ENCODE results near the gene LGI4.

LGI4 gene

DNA sequence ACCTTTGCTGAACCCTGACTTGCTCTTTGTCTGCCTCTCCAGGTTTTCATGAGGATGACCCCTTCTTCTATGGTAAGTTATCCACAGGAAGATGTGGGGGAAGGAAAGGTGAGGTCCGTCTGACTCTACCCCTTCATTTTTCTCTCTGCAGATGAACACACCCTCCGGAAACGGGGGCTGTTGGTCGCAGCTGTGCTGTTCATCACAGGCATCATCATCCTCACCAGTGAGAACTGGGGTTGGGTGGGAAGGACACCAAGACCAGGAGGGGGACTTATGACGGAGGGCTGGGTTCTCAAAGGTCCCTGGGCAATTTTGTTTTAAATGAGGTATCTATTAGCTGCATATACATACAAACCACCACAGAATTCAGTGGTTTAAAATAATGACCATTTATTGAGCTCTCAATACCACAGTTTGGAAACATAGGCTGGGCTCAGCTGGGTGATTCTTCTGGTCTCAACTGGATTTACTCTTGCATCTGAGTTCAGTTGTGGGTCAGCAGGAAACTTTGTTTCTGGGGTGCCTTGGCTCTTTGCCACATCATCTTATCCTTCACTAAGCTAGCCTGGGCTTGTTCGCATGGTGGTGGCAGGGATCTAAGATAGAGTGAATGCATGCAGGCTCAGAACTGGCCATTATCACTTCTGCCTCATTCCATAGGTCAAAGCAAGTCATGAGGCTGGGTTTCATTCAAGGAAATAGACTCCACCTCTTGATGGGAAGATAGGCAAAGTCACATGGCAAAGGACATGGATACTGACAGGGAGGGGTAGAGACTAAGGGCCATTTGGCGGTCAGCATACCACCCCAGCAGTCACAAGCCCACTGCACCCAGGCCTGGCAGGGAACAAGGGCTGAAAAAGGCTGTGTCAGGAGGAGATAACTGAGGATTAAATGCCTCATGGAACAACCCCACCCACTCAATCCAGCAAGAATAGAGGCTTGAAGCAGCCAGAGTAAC, 31.5 kb upstream of the LGI4 start:
- TF ChIP-seq, protein P1, sequence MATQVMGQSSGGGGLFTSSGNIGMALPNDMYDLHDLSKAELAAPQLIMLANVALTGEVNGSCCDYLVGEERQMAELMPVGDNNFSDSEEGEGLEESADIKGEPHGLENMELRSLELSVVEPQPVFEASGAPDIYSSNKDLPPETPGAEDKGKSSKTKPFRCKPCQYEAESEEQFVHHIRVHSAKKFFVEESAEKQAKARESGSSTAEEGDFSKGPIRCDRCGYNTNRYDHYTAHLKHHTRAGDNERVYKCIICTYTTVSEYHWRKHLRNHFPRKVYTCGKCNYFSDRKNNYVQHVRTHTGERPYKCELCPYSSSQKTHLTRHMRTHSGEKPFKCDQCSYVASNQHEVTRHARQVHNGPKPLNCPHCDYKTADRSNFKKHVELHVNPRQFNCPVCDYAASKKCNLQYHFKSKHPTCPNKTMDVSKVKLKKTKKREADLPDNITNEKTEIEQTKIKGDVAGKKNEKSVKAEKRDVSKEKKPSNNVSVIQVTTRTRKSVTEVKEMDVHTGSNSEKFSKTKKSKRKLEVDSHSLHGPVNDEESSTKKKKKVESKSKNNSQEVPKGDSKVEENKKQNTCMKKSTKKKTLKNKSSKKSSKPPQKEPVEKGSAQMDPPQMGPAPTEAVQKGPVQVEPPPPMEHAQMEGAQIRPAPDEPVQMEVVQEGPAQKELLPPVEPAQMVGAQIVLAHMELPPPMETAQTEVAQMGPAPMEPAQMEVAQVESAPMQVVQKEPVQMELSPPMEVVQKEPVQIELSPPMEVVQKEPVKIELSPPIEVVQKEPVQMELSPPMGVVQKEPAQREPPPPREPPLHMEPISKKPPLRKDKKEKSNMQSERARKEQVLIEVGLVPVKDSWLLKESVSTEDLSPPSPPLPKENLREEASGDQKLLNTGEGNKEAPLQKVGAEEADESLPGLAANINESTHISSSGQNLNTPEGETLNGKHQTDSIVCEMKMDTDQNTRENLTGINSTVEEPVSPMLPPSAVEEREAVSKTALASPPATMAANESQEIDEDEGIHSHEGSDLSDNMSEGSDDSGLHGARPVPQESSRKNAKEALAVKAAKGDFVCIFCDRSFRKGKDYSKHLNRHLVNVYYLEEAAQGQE (IDR thresholded peaks at IDR 0.05; ENCODE audit: insufficient read depth in 1 of 2, low read depth in 2 of 2, low read length in 2 of 2): no peak
- no peak for TF ChIP-seq SIN3A (IDR thresholded peaks at IDR 0.05; ENCODE audit: borderline replicate concordance, insufficient read depth, low read length)
- TF ChIP-seq POLR2AphosphoS5 (IDR thresholded peaks at IDR 0.05; ENCODE audit: low read depth, low read length): no peak
- no peak for TF ChIP-seq FOXP2 (optimal IDR thresholded peaks at IDR 0.05; ENCODE audit: borderline replicate concordance, extremely low read depth, extremely low read length, insufficient read depth)
- no peak for TF ChIP-seq TAF1 (IDR thresholded peaks at IDR 0.05; ENCODE audit: borderline replicate concordance, insufficient read depth, low read length)

DNA sequence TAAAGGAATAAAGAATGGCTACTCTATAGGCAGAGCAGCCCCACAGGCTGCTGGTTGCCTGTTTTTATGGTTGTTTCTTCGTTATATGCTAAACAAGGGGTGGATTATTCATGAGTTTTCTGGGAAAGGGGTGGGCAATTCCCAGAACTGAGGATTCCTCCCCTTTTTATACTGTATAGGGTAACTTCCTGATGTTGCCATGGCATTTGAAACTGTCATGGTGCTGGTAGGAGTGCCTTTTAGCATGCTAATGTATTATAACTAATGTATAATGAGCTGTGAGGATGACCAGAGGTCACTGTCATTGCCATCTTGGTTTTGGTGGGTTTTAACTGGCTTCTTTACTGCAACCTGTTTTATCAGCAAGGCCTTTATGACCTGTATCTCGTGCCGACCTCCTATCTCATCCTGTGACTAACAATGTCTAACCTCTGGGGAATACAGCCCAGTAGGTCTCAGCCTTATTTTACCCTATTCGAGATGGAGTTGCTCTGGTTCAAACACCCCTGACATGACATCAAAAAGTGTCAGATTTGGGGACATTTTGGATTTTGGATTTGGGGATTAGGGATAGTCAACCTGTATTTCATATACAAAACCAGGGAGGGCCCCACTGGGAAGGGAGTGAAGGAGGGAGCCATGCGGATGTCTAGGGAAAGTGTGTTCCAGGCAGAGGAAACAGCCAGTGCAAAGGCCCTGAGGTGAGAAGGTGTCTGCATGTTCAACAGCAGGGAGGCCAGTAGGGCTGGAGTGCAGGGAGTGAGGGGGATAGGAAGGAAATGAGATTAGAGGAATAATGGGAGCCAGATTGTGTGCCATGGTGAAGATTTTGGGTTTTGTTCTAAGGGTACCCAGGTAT, 30.6 kb upstream of the LGI4 start:
- TF ChIP-seq FOXP2 (optimal IDR thresholded peaks at IDR 0.05; ENCODE audit: borderline replicate concordance, extremely low read depth, extremely low read length, insufficient read depth): no peak
- TF ChIP-seq SIN3A (IDR thresholded peaks at IDR 0.05; ENCODE audit: borderline replicate concordance, insufficient read depth, low read length): no peak
- TF ChIP-seq, protein P1 (IDR thresholded peaks at IDR 0.05; ENCODE audit: insufficient read depth in 1 of 2, low read depth in 2 of 2, low read length in 2 of 2): no peak
- no peak for TF ChIP-seq TAF1 (IDR thresholded peaks at IDR 0.05; ENCODE audit: borderline replicate concordance, insufficient read depth, low read length)
- TF ChIP-seq POLR2AphosphoS5 (IDR thresholded peaks at IDR 0.05; ENCODE audit: low read depth, low read length): no peak

DNA sequence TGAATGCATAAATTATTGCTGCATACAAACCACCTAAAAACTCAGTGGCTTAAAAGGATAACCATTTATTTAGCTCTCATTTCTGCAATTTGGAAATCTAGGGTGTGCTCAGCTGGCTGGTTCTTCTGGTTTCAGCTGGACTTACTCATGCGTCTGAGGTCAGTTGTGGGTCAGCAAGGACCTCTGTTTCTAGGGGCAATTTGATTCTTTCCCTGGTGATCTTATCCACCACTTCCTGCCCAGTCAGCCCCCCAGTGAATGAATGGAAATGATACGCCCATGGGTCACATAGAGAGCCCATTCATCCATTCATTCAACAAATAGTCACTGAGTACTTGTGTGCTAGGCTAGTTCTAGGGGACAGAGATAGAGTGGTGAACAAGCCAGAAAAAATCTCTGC, 29.6 kb upstream of the LGI4 start:
- TF ChIP-seq TAF1 (IDR thresholded peaks at IDR 0.05; ENCODE audit: borderline replicate concordance, insufficient read depth, low read length) (no peak), SIN3A (IDR thresholded peaks at IDR 0.05; ENCODE audit: borderline replicate concordance, insufficient read depth, low read length) (no peak), FOXP2 (optimal IDR thresholded peaks at IDR 0.05; ENCODE audit: borderline replicate concordance, extremely low read depth, extremely low read length, insufficient read depth) (no peak), POLR2AphosphoS5 (IDR thresholded peaks at IDR 0.05; ENCODE audit: low read depth, low read length) (no peak)
- TF ChIP-seq, protein P1 (IDR thresholded peaks at IDR 0.05; ENCODE audit: insufficient read depth in 1 of 2, low read depth in 2 of 2, low read length in 2 of 2): no peak

DNA sequence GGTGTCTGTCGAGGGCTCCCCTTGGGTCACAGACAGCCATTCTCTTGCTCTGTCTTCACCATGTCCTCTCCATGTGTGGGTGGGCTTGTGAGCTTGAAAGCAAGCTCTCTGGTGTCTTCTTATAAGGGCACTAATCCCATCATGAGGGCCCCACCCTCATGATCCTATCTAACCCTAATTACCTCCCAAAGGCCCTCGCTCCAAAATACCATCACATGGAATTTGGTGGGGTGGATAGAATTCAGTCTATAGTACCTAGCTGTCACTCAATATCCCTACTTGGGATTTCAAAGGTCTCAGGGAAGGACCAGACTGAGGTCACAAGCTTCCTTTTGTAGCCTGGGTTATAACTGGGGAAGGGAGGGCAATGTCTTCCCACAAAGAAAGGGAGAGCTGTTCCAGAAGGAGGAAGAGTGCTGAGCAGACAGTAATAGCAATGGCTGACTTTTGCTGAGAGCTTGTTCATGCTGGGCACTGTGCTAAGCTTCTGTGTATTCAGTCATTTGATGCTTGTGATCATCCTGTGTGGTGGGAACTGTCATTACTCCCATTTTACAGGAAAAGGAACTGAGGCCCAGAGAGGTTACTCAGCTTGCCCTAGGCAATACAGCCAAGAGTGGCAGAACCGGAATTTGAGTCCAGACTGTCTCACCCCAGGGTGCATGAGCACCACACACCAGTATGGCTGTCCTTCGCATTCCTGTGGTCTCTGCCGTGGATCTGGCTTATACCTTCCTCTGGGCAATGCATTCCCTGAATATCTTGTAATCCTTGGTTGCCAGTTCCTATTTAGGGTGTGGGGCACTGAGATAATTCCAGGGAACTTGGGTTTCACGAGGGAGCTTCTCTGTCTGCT, 27.8 kb upstream of the LGI4 start:
- TF ChIP-seq POLR2AphosphoS5 (IDR thresholded peaks at IDR 0.05; ENCODE audit: low read depth, low read length): no peak
- no peak for TF ChIP-seq TAF1 (IDR thresholded peaks at IDR 0.05; ENCODE audit: borderline replicate concordance, insufficient read depth, low read length)
- TF ChIP-seq SIN3A (IDR thresholded peaks at IDR 0.05; ENCODE audit: borderline replicate concordance, insufficient read depth, low read length): no peak
- TF ChIP-seq, protein P1 (IDR thresholded peaks at IDR 0.05; ENCODE audit: insufficient read depth in 1 of 2, low read depth in 2 of 2, low read length in 2 of 2): no peak
